HepG2 (cell line): ENCODE data around the gene SH3D21.

Experiments used
- CREB1 ChIP-seq, 2 experiments: fragments of 450-650 bp in 1 of 2; IDR thresholded peaks; 2 replicates each; pipeline ENCODE4 v1.6.1; 2016 to 2017; ENCODE audit warnings: control low read depth in 1 of 2, mild to moderate bottlenecking in 1 of 2, missing compliant biosample characterization in 1 of 2, missing genetic modification characterization in 1 of 2
- CTCF ChIP-seq: sonication (generic); formaldehyde crosslinking; IDR thresholded peaks from 2 replicates; pipeline ENCODE4 v1.5.0; 2020; ENCODE audit warnings: mild to moderate bottlenecking, missing genetic modification reagents, moderate library complexity
- MTF2 ChIP-seq: sonication (generic); formaldehyde crosslinking; IDR thresholded peaks from 2 replicates; pipeline ENCODE4 v1.5.0; 2020; ENCODE audit warnings: missing genetic modification reagents, borderline replicate concordance
- TAF1 ChIP-seq: sonication (generic); formaldehyde crosslinking; IDR thresholded peaks from 2 replicates; pipeline ENCODE4 v1.4.0; 2020; ENCODE audit warnings: missing genetic modification reagents

GRCh38 chr1:36304970-36305914, 926 bp upstream of the SH3D21 start:
- TF ChIP-seq MTF2 (CRISPR knock-in tag) (no peak), CTCF (no peak), TAF1 (no peak), CREB1 (IDR thresholded peaks at IDR 0.05) (no peak), CREB1 (CRISPR knock-in tag; IDR thresholded peaks at IDR 0.05) (no peak)
